NK-92 (cell line): ENCODE results near the gene FEM1A.
"Not testable (repeated sequence)": the region's sequence is repeated elsewhere in the genome, so short reads cannot be mapped to it uniquely, and the experiment has no call there.

ENCODE experiments used
- DNase-seq: peaks from one replicate; lab custom pipeline; 2025; ENCODE audit not compliant: unreplicated experiment; lab: John Stamatoyannopoulos, UW

The FEM1A gene, protein sequence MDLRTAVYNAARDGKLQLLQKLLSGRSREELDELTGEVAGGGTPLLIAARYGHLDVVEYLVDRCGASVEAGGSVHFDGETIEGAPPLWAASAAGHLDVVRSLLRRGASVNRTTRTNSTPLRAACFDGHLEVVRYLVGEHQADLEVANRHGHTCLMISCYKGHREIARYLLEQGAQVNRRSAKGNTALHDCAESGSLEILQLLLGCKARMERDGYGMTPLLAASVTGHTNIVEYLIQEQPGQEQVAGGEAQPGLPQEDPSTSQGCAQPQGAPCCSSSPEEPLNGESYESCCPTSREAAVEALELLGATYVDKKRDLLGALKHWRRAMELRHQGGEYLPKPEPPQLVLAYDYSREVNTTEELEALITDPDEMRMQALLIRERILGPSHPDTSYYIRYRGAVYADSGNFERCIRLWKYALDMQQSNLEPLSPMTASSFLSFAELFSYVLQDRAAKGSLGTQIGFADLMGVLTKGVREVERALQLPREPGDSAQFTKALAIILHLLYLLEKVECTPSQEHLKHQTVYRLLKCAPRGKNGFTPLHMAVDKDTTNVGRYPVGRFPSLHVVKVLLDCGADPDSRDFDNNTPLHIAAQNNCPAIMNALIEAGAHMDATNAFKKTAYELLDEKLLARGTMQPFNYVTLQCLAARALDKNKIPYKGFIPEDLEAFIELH

GRCh38 chr19:4791183-4792018 is at the start of gene FEM1A:
FEM1A (plus strand) TSS chr19:4791734; CDS start chr19:4791855, 121 bp downstream.
- peak; percentile 92 for DNase-seq

- DNase-seq: no peak
Observed at GRCh38 chr19:4742723-4743646, 48.5 kb upstream of the FEM1A start.

DNA sequence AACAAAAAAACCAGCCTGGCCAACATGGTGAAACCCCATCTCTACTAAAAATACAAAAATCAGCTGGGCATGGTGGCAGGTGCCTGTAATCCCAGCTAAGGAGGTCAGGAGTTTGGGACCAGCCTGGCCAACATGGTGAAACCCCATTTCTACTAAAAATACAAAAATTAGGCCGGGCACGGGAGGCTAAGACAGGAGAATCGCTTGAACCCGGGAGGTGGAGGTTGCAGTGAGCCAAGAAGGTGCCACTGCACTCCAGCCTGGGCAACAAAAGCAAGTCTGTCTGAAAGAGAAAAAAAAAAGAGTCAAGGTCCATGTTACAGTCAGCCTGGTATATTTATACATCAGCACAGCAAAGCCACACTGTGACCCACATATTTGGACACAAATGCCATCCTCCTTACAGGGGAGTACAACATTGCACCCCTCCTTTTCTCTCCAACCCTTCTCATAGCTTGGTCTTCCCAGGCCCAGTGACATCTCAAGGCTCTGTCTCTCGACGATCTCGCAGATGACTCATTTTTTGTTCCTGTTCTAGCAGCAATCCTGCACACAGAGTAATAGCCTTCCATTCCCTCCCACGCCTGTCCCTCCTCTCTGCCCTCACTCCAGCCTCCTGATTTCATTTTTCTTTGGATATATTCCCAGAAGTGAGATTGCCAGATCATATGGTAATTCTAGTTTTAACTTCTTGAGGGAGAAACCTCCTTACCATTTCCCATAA is 46.9 kb upstream of the FEM1A start:
- no peak for DNase-seq

DNA sequence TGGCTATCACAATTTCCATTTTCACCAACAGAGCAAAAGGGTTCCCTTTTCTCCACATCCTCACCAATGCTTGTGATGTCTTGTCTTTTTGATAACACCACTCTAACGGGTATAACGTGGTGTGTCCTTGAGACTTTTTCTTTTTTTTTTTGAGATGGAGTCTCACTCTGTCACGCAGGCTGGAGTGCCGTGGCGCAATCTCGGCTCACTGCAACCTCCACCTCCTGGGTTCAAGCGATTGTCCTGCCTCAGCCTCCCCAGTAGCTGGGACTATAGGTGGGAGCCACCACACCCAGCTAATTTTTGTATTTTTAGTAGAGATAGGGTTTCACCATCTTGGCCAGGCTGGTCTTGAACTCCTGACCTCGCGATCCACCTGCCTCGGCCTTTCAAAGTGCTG is 46.4 kb upstream of the FEM1A start:
- DNase-seq: not testable (repeated sequence)

- DNase-seq: no peak
Observed at GRCh38 chr19:4745986-4746385, 45.5 kb upstream of the FEM1A start.

- no peak for DNase-seq
Observed at GRCh38 chr19:4748185-4748584, 43.3 kb upstream of the FEM1A start.

GRCh38 chr19:4748589-4748988 is 42.9 kb upstream of the FEM1A start:
- no peak for DNase-seq

- DNase-seq: no peak
Observed at GRCh38 chr19:4749870-4750590, 41.5 kb upstream of the FEM1A start.

DNA sequence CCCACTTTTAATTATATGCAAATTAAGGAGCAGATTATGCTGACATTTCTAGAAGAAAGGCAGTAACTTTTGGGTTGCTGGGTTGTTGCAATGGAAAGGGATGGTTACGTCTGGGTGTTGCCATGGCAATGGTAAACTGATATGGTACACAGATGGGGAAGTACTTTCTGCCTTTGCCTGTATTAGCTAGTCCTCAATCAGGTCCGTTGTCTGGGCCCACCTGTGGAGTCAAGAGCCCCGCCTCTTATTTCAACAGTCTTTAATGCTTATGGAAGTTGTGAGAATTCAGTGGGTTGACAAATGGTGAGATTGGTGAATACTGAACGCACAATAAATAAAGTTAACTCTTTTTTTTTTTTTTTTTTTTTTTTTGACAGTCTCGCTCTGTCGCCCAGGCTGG is 37.3 kb upstream of the FEM1A start:
- no peak for DNase-seq

GRCh38 chr19:4755459-4755858 is 36.1 kb upstream of the FEM1A start:
- no peak for DNase-seq

DNA sequence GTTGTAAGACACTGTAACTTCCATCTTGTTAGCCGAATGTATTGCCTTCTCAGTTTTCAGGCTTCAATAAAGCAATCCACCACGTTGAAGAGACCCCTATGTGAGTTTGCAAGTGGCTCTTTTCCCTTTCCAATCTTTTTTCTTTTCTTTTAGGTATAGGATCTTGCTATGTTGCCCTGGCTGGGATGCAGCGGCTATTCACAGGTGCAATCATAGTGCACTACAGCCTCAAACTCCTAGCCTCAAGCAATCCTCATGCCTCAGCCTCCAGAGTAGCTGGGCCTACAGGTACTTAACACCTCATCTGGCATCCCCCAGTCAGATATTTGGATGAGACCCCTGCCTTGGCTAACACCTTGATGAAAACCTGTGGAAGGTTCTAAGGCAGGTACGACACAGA is 33.5 kb upstream of the FEM1A start:
- no peak for DNase-seq

DNA sequence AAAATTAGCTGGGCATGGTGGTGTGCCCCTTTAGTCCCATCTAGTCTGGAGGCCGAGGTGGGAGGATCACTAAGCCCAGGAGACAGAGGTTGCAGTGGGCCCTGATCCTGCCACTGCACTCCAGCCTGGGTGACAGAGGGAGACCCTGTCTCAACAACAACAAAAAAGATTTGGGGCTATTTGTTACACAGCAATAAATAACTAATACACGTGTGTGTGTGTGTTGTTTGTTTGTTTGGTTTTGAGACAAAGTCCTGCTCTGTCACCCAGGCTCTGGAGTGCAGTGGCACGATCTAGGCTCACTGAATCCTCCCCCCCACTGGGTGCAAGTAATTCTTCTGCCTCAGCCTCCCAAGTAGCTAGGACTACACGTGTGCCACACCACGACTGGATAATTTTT is 32.9 kb upstream of the FEM1A start:
- no peak for DNase-seq

DNA sequence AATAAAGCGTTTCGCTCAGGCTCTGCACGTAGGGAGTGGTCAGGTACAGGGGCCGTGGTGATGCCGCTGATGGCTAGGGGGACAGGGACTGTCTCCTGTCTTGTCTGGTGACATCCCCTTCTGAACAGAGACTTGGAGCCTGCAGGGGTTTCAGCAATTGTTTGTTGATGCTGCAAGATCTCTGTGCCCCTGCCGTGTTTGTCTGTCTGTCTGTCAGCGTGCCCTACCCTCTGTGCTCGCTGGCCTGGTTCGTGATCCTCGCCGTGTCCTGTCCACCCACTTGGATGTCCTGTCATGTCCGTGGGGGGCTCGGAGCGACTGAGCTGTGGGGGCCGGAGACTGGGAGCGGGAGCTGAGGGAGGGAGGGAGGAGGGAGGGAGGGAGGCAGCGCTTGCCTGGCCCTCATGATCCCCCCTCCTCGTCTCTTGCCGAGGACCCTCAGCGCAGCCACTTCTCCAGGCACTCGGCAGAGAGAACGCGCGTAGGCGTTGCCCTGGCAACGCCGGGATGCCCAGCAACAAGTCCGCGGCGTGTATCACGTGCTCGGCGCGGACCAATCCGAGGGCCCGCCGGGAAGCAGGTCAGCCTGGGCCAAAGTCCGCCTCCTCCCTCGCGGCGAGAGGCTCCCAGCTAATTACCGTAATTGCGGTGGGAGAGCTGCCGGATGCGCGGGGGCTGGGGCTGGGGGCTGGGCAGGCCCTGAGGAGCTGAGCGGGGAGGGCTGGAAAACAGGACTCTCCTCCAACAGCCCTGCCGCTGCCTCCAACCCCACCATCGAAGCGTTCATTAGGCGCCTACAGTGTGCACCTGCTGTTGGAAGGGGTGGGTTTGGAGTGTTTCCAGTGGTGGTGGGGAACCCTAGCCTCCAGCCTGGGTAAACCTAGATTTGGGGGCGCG is 31.9 kb upstream of the FEM1A start:
- DNase-seq: no peak

DNA sequence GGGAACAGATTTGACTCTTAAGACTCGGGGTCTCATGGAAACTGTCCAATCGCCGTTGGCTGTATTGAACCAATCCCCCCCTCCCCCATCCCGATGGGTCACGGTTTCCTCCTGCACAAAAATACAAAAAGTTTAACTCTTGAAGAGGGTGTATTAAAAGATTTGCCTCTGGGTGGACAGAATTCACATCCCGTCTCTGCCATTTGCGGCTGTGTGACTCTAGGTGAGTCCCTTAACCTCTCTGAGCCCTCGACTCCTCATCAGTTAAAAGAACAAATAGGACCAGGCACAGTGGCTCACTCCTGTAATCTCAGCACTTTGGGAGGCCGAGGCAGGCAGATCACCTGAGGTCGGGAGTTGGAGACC is 31.3 kb upstream of the FEM1A start:
- no peak for DNase-seq

GRCh38 chr19:4763021-4763420 is 28.5 kb upstream of the FEM1A start:
- DNase-seq: no peak

GRCh38 chr19:4764393-4764660 is 27.2 kb upstream of the FEM1A start:
- DNase-seq: no peak

DNA sequence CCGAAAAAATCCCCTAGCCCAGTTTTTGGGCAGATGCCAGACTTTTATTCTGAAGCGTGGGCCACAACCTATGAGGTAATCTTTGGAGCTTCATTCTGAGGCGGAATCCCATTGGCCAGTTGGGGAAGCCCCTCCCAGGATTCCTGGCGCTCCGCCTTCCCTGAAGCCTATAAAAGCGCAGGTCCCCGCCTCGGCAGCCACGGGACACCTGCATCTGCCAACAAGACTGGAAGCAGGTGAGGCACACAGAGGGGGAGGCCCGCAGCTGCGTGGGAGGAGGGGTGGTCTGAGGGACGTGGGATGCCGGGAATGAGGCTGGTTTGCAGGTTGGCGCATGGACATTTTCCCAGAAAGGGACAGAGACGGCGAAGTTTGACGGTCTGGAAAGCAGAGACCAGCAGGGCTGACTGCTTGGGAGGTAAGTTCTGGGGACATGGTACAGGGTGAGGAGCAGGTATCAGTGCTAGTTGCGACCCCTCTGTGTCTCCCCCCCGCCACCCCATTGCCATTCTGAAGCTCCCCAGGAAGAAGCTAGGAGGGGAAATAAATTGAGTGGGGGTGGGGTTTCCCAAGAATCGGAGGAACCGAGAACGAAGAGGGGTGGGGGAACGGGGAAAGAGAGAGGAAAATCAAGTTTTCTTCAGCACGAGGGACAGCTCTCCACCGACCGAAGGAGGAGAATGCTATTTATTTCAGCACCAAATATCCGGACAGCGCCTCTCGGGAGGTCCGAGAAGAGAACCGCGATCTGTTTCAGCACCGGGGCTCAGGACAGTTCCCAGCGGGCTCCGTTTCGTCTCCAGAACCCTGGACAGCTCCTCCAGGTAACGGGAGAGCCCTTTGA is 22.4 kb upstream of the FEM1A start:
- DNase-seq: no peak

DNA sequence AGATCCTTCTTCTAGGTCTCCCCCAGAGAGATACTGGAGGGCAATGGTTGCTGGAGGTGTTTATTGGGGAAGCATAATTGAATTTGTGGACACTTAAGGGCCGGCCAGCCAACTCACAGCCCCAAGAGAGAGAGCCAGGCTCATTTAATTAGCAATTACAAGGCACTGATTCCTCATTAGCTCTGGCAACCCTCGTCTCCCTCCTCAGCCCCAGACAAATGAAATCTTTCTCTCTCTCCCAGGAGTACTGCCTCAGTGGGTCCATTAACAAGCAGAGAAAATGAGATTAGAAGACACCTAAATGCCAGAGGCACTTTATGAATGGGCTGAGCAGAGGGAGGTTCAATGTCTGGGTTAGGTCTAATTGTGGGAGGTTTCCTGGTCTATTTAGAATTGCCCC is 19.0 kb upstream of the FEM1A start:
- DNase-seq: no peak
